ENCODE results near the gene LTBP1. TPM values are rescaled to one million over a fixed set of nuclear protein-coding genes. Genes with fewer than 3 reads are reported as not detected.

The LTBP1 gene
- total RNA-seq, 1 donor from 2014 or later = 102 TPM

DNA sequence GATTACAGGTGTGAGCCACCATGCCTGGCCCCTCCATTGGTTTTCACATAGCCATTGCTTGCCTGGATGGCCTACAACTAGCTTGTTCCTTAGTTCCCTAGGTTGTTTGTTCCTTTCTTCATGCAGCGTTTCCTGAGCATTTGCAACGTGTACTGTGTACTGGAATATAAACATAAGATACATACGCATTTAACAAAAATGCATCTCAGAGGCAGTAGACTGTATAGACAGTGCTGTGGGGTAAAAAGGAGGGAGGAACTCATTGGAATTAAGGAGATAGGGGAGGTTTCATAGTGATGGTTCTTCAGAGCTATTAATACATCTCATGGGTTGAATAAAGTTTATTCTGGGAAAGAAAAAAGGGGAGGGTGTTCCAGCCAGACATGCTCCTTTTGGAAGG, 269.2 kb downstream of the LTBP1 start:
- H3K4me3 Mint-ChIP-seq (ENCODE audit: unreplicated experiment) = no peak overlapping the region
- no peaks in the 10 kb centered on the region for H3K9me3 Mint-ChIP-seq (ENCODE audit: unreplicated experiment)
- peaks cover 88% of the 10 kb centered on the region for H3K4me1 Mint-ChIP-seq (ENCODE audit: unreplicated experiment)
- no peak for DNase-seq (ENCODE audit: extremely low spot score, unreplicated experiment)
- TF ChIP-seq, protein P1, sequence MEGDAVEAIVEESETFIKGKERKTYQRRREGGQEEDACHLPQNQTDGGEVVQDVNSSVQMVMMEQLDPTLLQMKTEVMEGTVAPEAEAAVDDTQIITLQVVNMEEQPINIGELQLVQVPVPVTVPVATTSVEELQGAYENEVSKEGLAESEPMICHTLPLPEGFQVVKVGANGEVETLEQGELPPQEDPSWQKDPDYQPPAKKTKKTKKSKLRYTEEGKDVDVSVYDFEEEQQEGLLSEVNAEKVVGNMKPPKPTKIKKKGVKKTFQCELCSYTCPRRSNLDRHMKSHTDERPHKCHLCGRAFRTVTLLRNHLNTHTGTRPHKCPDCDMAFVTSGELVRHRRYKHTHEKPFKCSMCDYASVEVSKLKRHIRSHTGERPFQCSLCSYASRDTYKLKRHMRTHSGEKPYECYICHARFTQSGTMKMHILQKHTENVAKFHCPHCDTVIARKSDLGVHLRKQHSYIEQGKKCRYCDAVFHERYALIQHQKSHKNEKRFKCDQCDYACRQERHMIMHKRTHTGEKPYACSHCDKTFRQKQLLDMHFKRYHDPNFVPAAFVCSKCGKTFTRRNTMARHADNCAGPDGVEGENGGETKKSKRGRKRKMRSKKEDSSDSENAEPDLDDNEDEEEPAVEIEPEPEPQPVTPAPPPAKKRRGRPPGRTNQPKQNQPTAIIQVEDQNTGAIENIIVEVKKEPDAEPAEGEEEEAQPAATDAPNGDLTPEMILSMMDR (IDR thresholded peaks at IDR 0.05) = no peak
- no peaks in the 10 kb centered on the region for H3K36me3 Mint-ChIP-seq (ENCODE audit: unreplicated experiment)
- H3K27ac Mint-ChIP-seq (ENCODE audit: unreplicated experiment) = peak overlapping the region; percentile 48
- H3K27me3 Mint-ChIP-seq (ENCODE audit: unreplicated experiment) = no peaks in the 10 kb centered on the region

- Mint-ChIP-seq H3K27ac (ENCODE audit: unreplicated experiment) (peak overlapping the region; percentile 56), H3K4me3 (ENCODE audit: unreplicated experiment) (no peak overlapping the region), H3K27me3 (ENCODE audit: unreplicated experiment) (no peaks in the 10 kb centered on the region), H3K9me3 (ENCODE audit: unreplicated experiment) (no peaks in the 10 kb centered on the region), H3K4me1 (ENCODE audit: unreplicated experiment) (peaks cover 87% of the 10 kb centered on the region), H3K36me3 (ENCODE audit: unreplicated experiment) (no peaks in the 10 kb centered on the region)
- TF ChIP-seq, protein P1 (IDR thresholded peaks at IDR 0.05) = no peak
- DNase-seq (ENCODE audit: extremely low spot score, unreplicated experiment) = no peak
These were observed 269.9 kb downstream of the LTBP1 start for GRCh38 chr2:33216508-33217182.

DNA sequence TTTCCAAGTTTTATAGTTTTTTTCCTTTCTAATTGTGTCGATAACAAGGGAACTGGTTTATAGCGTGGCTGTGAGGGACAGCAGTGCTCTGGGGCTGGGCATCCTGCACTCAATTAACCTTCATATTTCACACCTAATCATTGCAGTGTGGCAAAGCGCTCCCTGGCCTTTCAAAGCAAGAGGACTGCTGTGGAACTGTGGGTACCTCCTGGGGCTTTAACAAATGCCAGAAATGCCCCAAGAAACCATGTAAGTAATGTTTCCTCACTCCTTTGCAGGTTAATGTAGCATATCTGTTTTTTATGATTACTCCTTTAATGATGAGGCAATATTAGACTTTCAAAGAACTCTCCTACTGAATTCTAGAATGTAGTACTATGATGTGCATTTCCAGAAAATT, 270.7 kb downstream of the LTBP1 start:
- Mint-ChIP-seq H3K27ac (ENCODE audit: unreplicated experiment) (no peak overlapping the region), H3K4me3 (ENCODE audit: unreplicated experiment) (no peak overlapping the region), H3K9me3 (ENCODE audit: unreplicated experiment) (no peaks in the 10 kb centered on the region), H3K27me3 (ENCODE audit: unreplicated experiment) (no peaks in the 10 kb centered on the region), H3K4me1 (ENCODE audit: unreplicated experiment) (peaks cover 79% of the 10 kb centered on the region), H3K36me3 (ENCODE audit: unreplicated experiment) (peaks cover 4% of the 10 kb centered on the region)
- TF ChIP-seq, protein P1 (IDR thresholded peaks at IDR 0.05) = no peak
- DNase-seq (ENCODE audit: extremely low spot score, unreplicated experiment) = no peak

DNA sequence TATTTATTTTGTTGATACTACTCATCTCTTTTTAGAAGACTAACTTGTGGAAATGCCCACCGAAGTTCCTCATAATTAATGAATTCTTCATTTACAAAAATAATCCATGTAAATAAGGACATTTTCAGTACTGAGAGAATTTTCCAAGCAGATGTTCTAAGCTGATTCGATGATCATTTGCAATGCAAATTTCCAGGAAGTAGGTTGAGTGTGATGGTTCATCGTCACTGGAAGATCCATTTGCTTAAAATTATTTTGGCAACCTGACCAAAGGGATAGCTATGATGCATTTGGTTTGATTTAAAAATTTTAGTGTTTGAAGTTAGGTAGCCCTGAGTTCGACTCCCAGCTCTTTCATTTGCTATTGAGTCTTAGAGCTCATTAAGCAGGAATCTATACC, 272.4 kb downstream of the LTBP1 start:
- no peak for DNase-seq (ENCODE audit: extremely low spot score, unreplicated experiment)
- no peaks in the 10 kb centered on the region for H3K9me3 Mint-ChIP-seq (ENCODE audit: unreplicated experiment)
- TF ChIP-seq, protein P1 (IDR thresholded peaks at IDR 0.05) = no peak
- H3K4me3 Mint-ChIP-seq (ENCODE audit: unreplicated experiment) = no peak overlapping the region
- no peaks in the 10 kb centered on the region for H3K27me3 Mint-ChIP-seq (ENCODE audit: unreplicated experiment)
- peaks cover 7% of the 10 kb centered on the region for H3K36me3 Mint-ChIP-seq (ENCODE audit: unreplicated experiment)
- peak overlapping the region; percentile 79 for H3K27ac Mint-ChIP-seq (ENCODE audit: unreplicated experiment)
- H3K4me1 Mint-ChIP-seq (ENCODE audit: unreplicated experiment) = peaks cover 71% of the 10 kb centered on the region

GRCh38 chr2:33219850-33220275, 273.1 kb downstream of the LTBP1 start:
- Mint-ChIP-seq H3K9me3 (ENCODE audit: unreplicated experiment) (no peaks in the 10 kb centered on the region), H3K4me3 (ENCODE audit: unreplicated experiment) (no peak overlapping the region), H3K27me3 (ENCODE audit: unreplicated experiment) (no peaks in the 10 kb centered on the region), H3K36me3 (ENCODE audit: unreplicated experiment) (peaks cover 8% of the 10 kb centered on the region), H3K4me1 (ENCODE audit: unreplicated experiment) (peaks cover 67% of the 10 kb centered on the region), H3K27ac (ENCODE audit: unreplicated experiment) (peak overlapping the region; percentile 79)
- TF ChIP-seq, protein P1 (IDR thresholded peaks at IDR 0.05) = no peak
- no peak for DNase-seq (ENCODE audit: extremely low spot score, unreplicated experiment)

Measured in osteocyte (in vitro differentiated cells).